IMR-90 (cell line): ENCODE measurements around the gene ARHGEF3. TPM values are rescaled to one million over a fixed set of nuclear protein-coding genes. Genes with fewer than 3 reads are reported as not detected.
"Not testable (repeated sequence)": the region's sequence is repeated elsewhere in the genome, so short reads cannot be mapped to it uniquely, and the experiment has no call there.

ENCODE experiments used
- ATAC-seq: fragments of 200-7000 bp; cut with Tn5 transposase; 2 replicates; pipeline ENCODE4 v1.9.1; 2020; ENCODE audit warnings: low read depth, mild to moderate bottlenecking, moderate library complexity
- BruUV-seq: library from RNA; stranded (reverse); fragments of 400-500 nt; replicated peaks from 2 replicates; lab custom pipeline; 2021; lab: Mats Ljungman, UMichigan
- CTCF ChIA-PET: fragments of 300-600 bp; formaldehyde crosslinking; extraction: SDS; loops from one replicate; lab custom pipeline; 2021; ENCODE audit warnings: antibody characterized with exemption; lab: Yijun Ruan, JAX
- POLR2A ChIA-PET: fragments of 300-600 bp; sonication (Branson Sonifier 250); formaldehyde crosslinking; loops from one replicate; lab custom pipeline; 2022; ENCODE audit warnings: antibody characterized with exemption; ENCODE audit not compliant: unreplicated experiment; lab: Charles Lee
- DNase-seq: peaks from one replicate; pipeline ENCODE4 v3.0.0; 2013
- H2AFZ ChIP-seq: replicated peaks from 2 replicates; pipeline ENCODE3; 2013; ENCODE audit warnings: low read length, mild to moderate bottlenecking; ENCODE audit not compliant: poor library complexity
- H2AK5ac ChIP-seq: 2 replicates; pipeline ENCODE4 v1.6.1; 2013; ENCODE audit warnings: low read depth, low read length, inconsistent platforms
- H2AK9ac ChIP-seq: replicated peaks from 2 replicates; pipeline ENCODE3; 2013; ENCODE audit warnings: mild to moderate bottlenecking, low read depth, low read length, moderate library complexity; ENCODE audit not compliant: poor library complexity
- H2BK120ac ChIP-seq: 2 replicates; pipeline ENCODE4 v1.6.1; 2013; ENCODE audit warnings: low read depth, low read length, inconsistent platforms
- H2BK15ac ChIP-seq: 3 replicates; pipeline ENCODE4 v1.6.1; 2013; ENCODE audit warnings: low read depth, low read length, inconsistent platforms
- H2BK20ac ChIP-seq: 2 replicates; pipeline ENCODE4 v1.6.1; 2013; ENCODE audit warnings: low read depth, mild to moderate bottlenecking, inconsistent platforms, low read length, moderate library complexity
- H2BK5ac ChIP-seq: 2 replicates; pipeline ENCODE4 v1.6.1; 2013; ENCODE audit warnings: mild to moderate bottlenecking, low read depth, low read length, inconsistent platforms; ENCODE audit not compliant: poor library complexity, severe bottlenecking
- H3K14ac ChIP-seq: replicated peaks from 2 replicates; pipeline ENCODE4 v1.6.1; 2013; ENCODE audit warnings: low read depth, low read length, inconsistent platforms
- H3K18ac ChIP-seq: 2 replicates; pipeline ENCODE4 v1.6.1; 2013; ENCODE audit warnings: low read depth, low read length, control low read depth
- H3K23ac ChIP-seq: 2 replicates; pipeline ENCODE4 v1.6.1; 2013; ENCODE audit warnings: low read depth, low read length, inconsistent platforms
- H3K27ac ChIP-seq: 2 replicates; pipeline ENCODE4 v1.5.1; 2013; ENCODE audit warnings: mild to moderate bottlenecking, control low read depth, low read length; ENCODE audit not compliant: insufficient read depth
- H3K27me3 ChIP-seq: 2 replicates; pipeline ENCODE4 v1.6.1; 2013; ENCODE audit warnings: low read length; ENCODE audit not compliant: control insufficient read depth, insufficient read depth
- H3K36me3 ChIP-seq: 2 replicates; pipeline ENCODE4 v1.6.1; 2013; ENCODE audit warnings: low read length, mixed read lengths; ENCODE audit not compliant: control insufficient read depth, insufficient read depth
- H3K4ac ChIP-seq: 2 replicates; pipeline ENCODE4 v1.6.1; 2013; ENCODE audit warnings: low read depth, low read length, inconsistent platforms
- H3K4me1 ChIP-seq: 2 replicates; pipeline ENCODE4 v1.6.1; 2013; ENCODE audit warnings: low read length, mixed read lengths; ENCODE audit not compliant: control insufficient read depth, insufficient read depth
- H3K4me2 ChIP-seq: 2 replicates; pipeline ENCODE4 v1.6.1; 2013; ENCODE audit warnings: low read depth, mild to moderate bottlenecking, control low read depth, low read length, moderate library complexity
- H3K4me3 ChIP-seq: 2 replicates; pipeline ENCODE4 v1.5.1; 2013; ENCODE audit warnings: low read depth, mild to moderate bottlenecking, control low read depth, low read length, moderate library complexity; ENCODE audit not compliant: insufficient read depth
- H3K56ac ChIP-seq: 2 replicates; pipeline ENCODE4 v1.6.1; 2013; ENCODE audit warnings: low read length, inconsistent platforms; ENCODE audit not compliant: insufficient read depth; ENCODE audit errors: extremely low read depth
- H3K79me1 ChIP-seq, 2 experiments: 2 replicates each; pipeline ENCODE4 v1.6.1; 2013; ENCODE audit warnings: low read length in 2 of 2, inconsistent platforms in 1 of 2, low read depth in 1 of 2
- H3K9ac ChIP-seq: 2 replicates; pipeline ENCODE4 v1.6.1; 2013; ENCODE audit warnings: low read depth, low read length, control low read depth
- H3K9me1 ChIP-seq: 2 replicates; pipeline ENCODE4 v1.6.1; 2013; ENCODE audit warnings: low read length, inconsistent platforms; ENCODE audit not compliant: insufficient read depth
- H3K9me3 ChIP-seq: 2 replicates; pipeline ENCODE4 v1.6.1; 2013; ENCODE audit warnings: low read length; ENCODE audit not compliant: control insufficient read depth, insufficient read depth
- H4K20me1 ChIP-seq: 2 replicates; pipeline ENCODE4 v1.6.1; 2013; ENCODE audit warnings: low read length, inconsistent platforms; ENCODE audit not compliant: insufficient read depth
- H4K5ac ChIP-seq: 2 replicates; pipeline ENCODE4 v1.6.1; 2013; ENCODE audit warnings: mild to moderate bottlenecking, low read depth, low read length, control low read depth
- H4K8ac ChIP-seq, 2 experiments: 2 replicates each; pipeline ENCODE4 v1.6.1; 2013; ENCODE audit warnings: low read depth in 2 of 2, low read length in 2 of 2, control low read depth in 1 of 2, inconsistent platforms in 1 of 2
- H4K91ac ChIP-seq: 2 replicates; pipeline ENCODE4 v1.6.1; 2013; ENCODE audit warnings: low read depth, low read length, inconsistent platforms; ENCODE audit not compliant: insufficient read depth
- CEBPB ChIP-seq: IDR thresholded peaks from 2 replicates; pipeline ENCODE4 v1.6.1; 2012; ENCODE audit warnings: low read depth, low read length, improper control_type of control experiment
- CTCF ChIP-seq: conservative IDR thresholded peaks from 2 replicates; pipeline ENCODE4 v1.5.1; 2012; ENCODE audit warnings: mild to moderate bottlenecking, low read depth, low read length, improper control_type of control experiment
- FOS ChIP-seq: fragments of 150-350 bp; IDR thresholded peaks from 2 replicates; pipeline ENCODE4 v1.6.1; 2016; ENCODE audit warnings: low read depth, low read length
- MAZ ChIP-seq: IDR thresholded peaks from 2 replicates; pipeline ENCODE4 v1.6.1; 2012; ENCODE audit warnings: low read depth, mild to moderate bottlenecking, low read length, improper control_type of control experiment, moderate library complexity, borderline replicate concordance
- RCOR1 ChIP-seq: IDR thresholded peaks from 2 replicates; pipeline ENCODE4 v1.6.1; 2012; ENCODE audit warnings: mild to moderate bottlenecking, low read length, improper control_type of control experiment; ENCODE audit not compliant: insufficient replicate concordance
- WGBS, 2 experiments: methylation state at CpG; one replicate each; pipeline versions ENCODE4 v1.1.5 to v1.1.7; 2013; ENCODE audit warnings: missing lambda C conversion rate in 2 of 2; ENCODE audit not compliant: insufficient read length in 1 of 2; ENCODE audit errors: extremely low coverage in 2 of 2; 5-methylcytosine and 5-hydroxymethylcytosine counted together
- dilution Hi-C: fragments of 300-500 bp; cut with HindIII; formaldehyde crosslinking; loops from one replicate; pipeline ENCODE4 v1.14.3; 2018; ENCODE audit warnings: low sequenced_read_pairs; ENCODE audit not compliant: unreplicated experiment
- in situ Hi-C: fragments of 300-500 bp; cut with MboI; formaldehyde crosslinking; loops from 3 replicates; pipeline ENCODE4 v1.14.3; 2019; ENCODE audit warnings: low sequenced_read_pairs, inconsistent platforms, mixed read lengths
- intact Hi-C: fragments of 100-400 bp; cut with micrococcal nuclease; formaldehyde crosslinking; loops from 2 replicates; pipeline ENCODE4 v1.10.0; 2022
- polyA plus RNA-seq, 3 experiments: library from polyadenylated mRNA; depleted of rRNA; stranded (reverse); fragments of >200 nt; gene quantifications; 2 replicates each; pipeline ENCODE4 v1.2.3, GENCODE V29; 2012; ENCODE audit warnings: low replicate concordance in 1 of 3
- total RNA-seq: library from RNA; depleted of rRNA; stranded (reverse); fragments of >200 nt; gene quantifications from 2 replicates; pipeline ENCODE4 v1.2.3, GENCODE V29; 2012

ARHGEF3 gene
- total and polyA plus RNA-seq, 2 of the 4 experiments (the other 2 are of a cell fraction): 2.1 to 2.3 TPM

- POLR2A ChIA-PET: no interaction called here
- BruUV-seq: no TSS peak
- Histone ChIP-seq H2BK20ac (no peak overlapping the region), H4K5ac (no peak overlapping the region), H3K18ac (no peak overlapping the region), H3K9ac (no peak overlapping the region), H2BK120ac (no peak overlapping the region), H3K9me1 (peaks cover 3% of the 10 kb centered on the region; the same call in 1 of the 2 replicates), H4K8ac (no peak overlapping the region), H3K23ac (no peak overlapping the region), H3K79me1 (no peaks in the 10 kb centered on the region), H4K91ac (no peak overlapping the region), H2AK9ac (no peak overlapping the region), H2AK5ac (no peak overlapping the region), H3K9me3 (no peaks in the 10 kb centered on the region), H2BK15ac (no peak overlapping the region), H3K56ac (no peak overlapping the region; the same call in 1 of the 2 replicates), H3K4ac (no peak overlapping the region), H3K4me3 (no peak overlapping the region), H3K36me3 (no peaks in the 10 kb centered on the region), H3K27me3 (no peaks in the 10 kb centered on the region), H3K14ac (no peak overlapping the region), H2BK5ac (no peak overlapping the region), H3K4me1 (peaks cover 6% of the 10 kb centered on the region), H3K4me2 (peak overlapping the region; percentile 71), H3K27ac (peak overlapping the region; percentile 87; the same call in 1 of the 2 replicates), H2AFZ (no peak overlapping the region), H4K20me1 (no peaks in the 10 kb centered on the region)
- TF ChIP-seq RCOR1 (peak; percentile 10), CTCF (no peak), MAZ (no peak), CEBPB (peak; percentile 92), FOS (peak; percentile 82)
- ATAC-seq: peak; percentile 91
- in situ Hi-C loops (no loop called here), intact Hi-C loops (no loop called here), dilution Hi-C loops (no loop called here)
- peak; percentile 91 for DNase-seq
- CTCF ChIA-PET: interaction anchor here (0.7 kb wide), 1 partner anchor 41 kb away, joined by 3 read pairs; no protein-coding TSS in a partner anchor
- WGBS, 2 experiments: no CpG with 5 or more reads among the region's 2 CpGs
Measured at GRCh38 chr3:56758539-56758981, 43.2 kb downstream of the ARHGEF3 start.

GRCh38 chr3:56758042-56758441, 43.7 kb downstream of the ARHGEF3 start:
- H3K4me1 ChIP-seq, BruUV-seq, H2BK20ac ChIP-seq, H4K20me1 ChIP-seq, H3K4me2 ChIP-seq, CTCF ChIA-PET, H2AK5ac ChIP-seq, H3K9me1 ChIP-seq, H3K4me3 ChIP-seq, ATAC-seq, H2AK9ac ChIP-seq, H3K23ac ChIP-seq, H3K9me3 ChIP-seq, intact Hi-C loops, H3K36me3 ChIP-seq, H3K4ac ChIP-seq, H4K8ac ChIP-seq, H2BK15ac ChIP-seq, H2BK120ac ChIP-seq, in situ Hi-C loops, DNase-seq, H2AFZ ChIP-seq, H3K14ac ChIP-seq, H4K91ac ChIP-seq, H4K5ac ChIP-seq, H3K27me3 ChIP-seq, H3K79me1 ChIP-seq, H3K56ac ChIP-seq, H3K9ac ChIP-seq, H2BK5ac ChIP-seq, dilution Hi-C loops, H3K18ac ChIP-seq: not testable (repeated sequence)
- no CpG with 5 or more reads among the region's 11 CpGs for WGBS, 2 experiments
- POLR2A ChIA-PET: interaction anchor here (0.6 kb wide), 1 partner anchor 91 kb away, joined by 3 read pairs; no protein-coding TSS in a partner anchor
- H3K27ac ChIP-seq: peak overlapping the region; percentile 55; the same call in 1 of the 2 replicates
